ENCODE results near the gene MYO16.

GRCh38 chr13:108595436-108596274 lies 33.8 kb upstream of the MYO16 start:
- no peak for TF ChIP-seq ZFX (IDR thresholded peaks at IDR 0.05)
- TF ChIP-seq, protein P1, sequence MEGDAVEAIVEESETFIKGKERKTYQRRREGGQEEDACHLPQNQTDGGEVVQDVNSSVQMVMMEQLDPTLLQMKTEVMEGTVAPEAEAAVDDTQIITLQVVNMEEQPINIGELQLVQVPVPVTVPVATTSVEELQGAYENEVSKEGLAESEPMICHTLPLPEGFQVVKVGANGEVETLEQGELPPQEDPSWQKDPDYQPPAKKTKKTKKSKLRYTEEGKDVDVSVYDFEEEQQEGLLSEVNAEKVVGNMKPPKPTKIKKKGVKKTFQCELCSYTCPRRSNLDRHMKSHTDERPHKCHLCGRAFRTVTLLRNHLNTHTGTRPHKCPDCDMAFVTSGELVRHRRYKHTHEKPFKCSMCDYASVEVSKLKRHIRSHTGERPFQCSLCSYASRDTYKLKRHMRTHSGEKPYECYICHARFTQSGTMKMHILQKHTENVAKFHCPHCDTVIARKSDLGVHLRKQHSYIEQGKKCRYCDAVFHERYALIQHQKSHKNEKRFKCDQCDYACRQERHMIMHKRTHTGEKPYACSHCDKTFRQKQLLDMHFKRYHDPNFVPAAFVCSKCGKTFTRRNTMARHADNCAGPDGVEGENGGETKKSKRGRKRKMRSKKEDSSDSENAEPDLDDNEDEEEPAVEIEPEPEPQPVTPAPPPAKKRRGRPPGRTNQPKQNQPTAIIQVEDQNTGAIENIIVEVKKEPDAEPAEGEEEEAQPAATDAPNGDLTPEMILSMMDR (conservative IDR thresholded peaks at IDR 0.05), result no peak

Data from C4-2B (cell line).